RWPE1 (cell line): ENCODE data around the gene CORO2A.

Experiments
- CTCF ChIA-PET: fragments of 350-600 bp; sonication (Branson Sonifier 250); formaldehyde crosslinking; extraction: SDS; loops from one replicate; lab custom pipeline; 2021; lab: Yijun Ruan, JAX
- POLR2A ChIA-PET: fragments of 400-600 bp; formaldehyde crosslinking; extraction: SDS; loops from one replicate; lab custom pipeline; 2020; ENCODE audit warnings: antibody characterized with exemption; ENCODE audit not compliant: low non-redundant PET; lab: Yijun Ruan, JAX
- DNase-seq: peaks from one replicate; pipeline ENCODE4 v3.0.0; 2012; ENCODE audit warnings: low spot score
- H3K27ac ChIP-seq: fragments of 450-650 bp; 2 replicates; pipeline ENCODE4 v1.5.1; 2017
- CTCF ChIP-seq: fragments of 450-650 bp; conservative IDR thresholded peaks from 2 replicates; pipeline ENCODE4 v1.5.1; 2017; ENCODE audit warnings: low read depth, mild to moderate bottlenecking

CORO2A gene

GRCh38 chr9:98234245-98234825 lies 41.9 kb upstream of the CORO2A start:
- no peak for TF ChIP-seq CTCF
- no peak for DNase-seq
- peak overlapping the region; percentile 77 for H3K27ac ChIP-seq
- POLR2A ChIA-PET = interaction anchor here (1.0 kb wide), 1 partner anchor 17 kb away, joined by 3 read pairs; no protein-coding TSS in a partner anchor
- CTCF ChIA-PET = interaction anchor here (0.6 to 1.5 kb wide), 3 partner anchors 8 to 161 kb away, joined by 3 to 4 read pairs (median 4); no protein-coding TSS in a partner anchor

GRCh38 chr9:98232926-98233325 lies 40.5 kb upstream of the CORO2A start:
- peak overlapping the region; percentile 77 for H3K27ac ChIP-seq
- no peak for TF ChIP-seq CTCF
- no peak for DNase-seq
- ChIA-PET POLR2A (no interaction called here), CTCF (interaction anchor here (1.0 kb wide), 1 partner anchor 31 kb away, joined by 3 read pairs; no protein-coding TSS in a partner anchor)

- POLR2A ChIA-PET = no interaction called here
- peak; percentile 68 for DNase-seq
- CTCF ChIA-PET = interaction anchor here (0.6 to 1.0 kb wide), 3 partner anchors 32 to 1566 kb away, joined by 3 to 4 read pairs (median 3); no protein-coding TSS in a partner anchor
- no peak for TF ChIP-seq CTCF
- H3K27ac ChIP-seq = peak overlapping the region; percentile 77
These were observed 39.5 kb upstream of the CORO2A start for GRCh38 chr9:98231770-98232478.

GRCh38 chr9:98230789-98231188 lies 38.4 kb upstream of the CORO2A start:
- CTCF ChIA-PET = no interaction called here
- no peak for DNase-seq
- TF ChIP-seq CTCF = no peak
- H3K27ac ChIP-seq = peak overlapping the region; percentile 57
- POLR2A ChIA-PET = no interaction called here

GRCh38 chr9:98230304-98230703 lies 37.9 kb upstream of the CORO2A start:
- CTCF ChIA-PET = interaction anchor here (1.1 kb wide), 1 partner anchor 153 kb away, joined by 11 read pairs; no protein-coding TSS in a partner anchor
- POLR2A ChIA-PET = interaction anchor here (0.6 kb wide), 1 partner anchor 248 kb away, joined by 4 read pairs; no protein-coding TSS in a partner anchor
- no peak for DNase-seq

More at GRCh38 chr9:98230304-98230703, 37.9 kb upstream of the CORO2A start:
- TF ChIP-seq CTCF = no peak
- H3K27ac ChIP-seq = peak overlapping the region; percentile 57
